GOT3 (cell line): ENCODE data around the gene NXN.
"Not testable (repeated sequence)": the region's sequence is repeated elsewhere in the genome, so short reads cannot be mapped to it uniquely, and the experiment has no call there.

Experiments
- DNase-seq: peaks from one replicate; lab custom pipeline; 2025; ENCODE audit warnings: mixed read lengths; lab: John Stamatoyannopoulos, UW

Gene NXN

GRCh38 chr17:1006054-1006453 is 26.5 kb upstream of the NXN start:
- no peak for DNase-seq

- no peak for DNase-seq
Measured at GRCh38 chr17:1005361-1005946, 25.9 kb upstream of the NXN start.

GRCh38 chr17:1004769-1005295 is 25.3 kb upstream of the NXN start:
- no peak for DNase-seq

- no peak for DNase-seq
Measured at GRCh38 chr17:1003972-1004768, 24.6 kb upstream of the NXN start.

- DNase-seq, result no peak
Measured at GRCh38 chr17:1003633-1003971, 24.0 kb upstream of the NXN start.

GRCh38 chr17:1002771-1003555 is 23.4 kb upstream of the NXN start:
- DNase-seq, result no peak

GRCh38 chr17:1002412-1002753 is 22.8 kb upstream of the NXN start:
- DNase-seq, result no peak

GRCh38 chr17:1001640-1002411 is 22.2 kb upstream of the NXN start:
- DNase-seq, result no peak

- DNase-seq, result no peak
Measured at GRCh38 chr17:1000597-1001461, 21.3 kb upstream of the NXN start.

GRCh38 chr17:998111-998510 is 18.5 kb upstream of the NXN start:
- no peak for DNase-seq

- peak; percentile 87 for DNase-seq
Measured at GRCh38 chr17:996554-997344, 17.2 kb upstream of the NXN start, which contains the start of gene TIMM22. TSS of gene TIMM22 (plus strand) at chr17:997129. CDS start at chr17:997143, 14 bp downstream.

- not testable (repeated sequence) for DNase-seq
Measured at GRCh38 chr17:995324-995723, 15.7 kb upstream of the NXN start.

- no peak for DNase-seq
Measured at GRCh38 chr17:992933-993332, 13.4 kb upstream of the NXN start.

GRCh38 chr17:988561-988960 is 9.0 kb upstream of the NXN start:
- DNase-seq, result no peak

- no peak for DNase-seq
Measured at GRCh38 chr17:987931-988330, 8.4 kb upstream of the NXN start.

- DNase-seq, result no peak
Measured at GRCh38 chr17:986322-986929, 6.8 kb upstream of the NXN start.

- no peak for DNase-seq
Measured at GRCh38 chr17:983921-984320, 4.3 kb upstream of the NXN start.

- DNase-seq, result no peak
Measured at GRCh38 chr17:981292-981658, 1.7 kb upstream of the NXN start.

- DNase-seq, result peak; percentile 62
Measured at GRCh38 chr17:980406-981291, 1.1 kb upstream of the NXN start.
